ENCODE data around the gene ISG20. TPM values are rescaled to one million over a fixed set of nuclear protein-coding genes. Genes with fewer than 3 reads are reported as not detected.

ISG20 gene
- polyA plus RNA-seq, 2 of the 4 experiments (the other 2 are of a cell fraction), result 7.2 to 47.4 TPM

DNA sequence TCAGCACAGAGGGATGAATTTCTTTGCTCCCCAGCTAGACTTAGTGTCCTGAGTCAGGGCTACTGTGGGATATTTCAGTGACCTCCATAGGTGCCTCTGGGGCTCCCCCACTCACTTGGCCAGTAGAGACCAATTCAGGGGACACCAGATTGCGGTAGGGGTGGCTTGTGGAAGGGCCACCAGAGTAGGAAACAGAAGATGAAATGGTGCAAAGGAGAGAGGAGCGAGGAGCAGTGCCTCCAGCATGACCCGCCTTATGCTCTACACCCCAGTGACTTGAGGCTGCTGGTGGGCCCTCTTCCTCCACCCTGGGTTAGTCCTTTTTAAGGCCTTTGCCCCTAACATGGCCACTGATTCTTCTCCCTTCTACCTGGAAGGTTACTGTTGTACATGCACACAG is 15.2 kb upstream of the ISG20 start:
- CTCF ChIA-PET, result interaction anchor here (0.7 to 1.5 kb wide), 5 partner anchors 9 to 274 kb away, joined by 3 read pairs; no protein-coding TSS in a partner anchor
- ATAC-seq (no peak), FAIRE-seq (no peak), DNase-seq (ENCODE audit: low read depth in 1 of 2, low spot score in 1 of 2) (no peak)
- POLR2A ChIA-PET, result interaction anchor here (1.2 kb wide), 1 partner anchor 156 kb away, joined by 4 read pairs; the partner anchor contains the start of genes MRPL46 and MRPS11
- Histone ChIP-seq H3K4me2 (peak overlapping the region; percentile 87), H3K4me1 (peaks cover 66% of the 10 kb centered on the region), H3K27ac (peak overlapping the region; percentile 34 to 99; a peak in 5 of 6 replicates), H3K9me3 (no peaks in the 10 kb centered on the region), H3K4me3 (peak overlapping the region; percentile 82)
- 77% methylated on average over 3 of the region's 3 CpGs for WGBS (ENCODE audit: missing lambda C conversion rate)
- TF ChIP-seq, protein P1, sequence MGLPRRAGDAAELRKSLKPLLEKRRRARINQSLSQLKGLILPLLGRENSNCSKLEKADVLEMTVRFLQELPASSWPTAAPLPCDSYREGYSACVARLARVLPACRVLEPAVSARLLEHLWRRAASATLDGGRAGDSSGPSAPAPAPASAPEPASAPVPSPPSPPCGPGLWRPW (IDR thresholded peaks at IDR 0.05), result no peak
- TF ChIP-seq HOXB13 (CRISPR knock-in tag; IDR thresholded peaks at IDR 0.05; ENCODE audit: low read depth), result no peak
- TF ChIP-seq, protein P2, sequence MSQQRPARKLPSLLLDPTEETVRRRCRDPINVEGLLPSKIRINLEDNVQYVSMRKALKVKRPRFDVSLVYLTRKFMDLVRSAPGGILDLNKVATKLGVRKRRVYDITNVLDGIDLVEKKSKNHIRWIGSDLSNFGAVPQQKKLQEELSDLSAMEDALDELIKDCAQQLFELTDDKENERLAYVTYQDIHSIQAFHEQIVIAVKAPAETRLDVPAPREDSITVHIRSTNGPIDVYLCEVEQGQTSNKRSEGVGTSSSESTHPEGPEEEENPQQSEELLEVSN (IDR thresholded peaks at IDR 0.05; ENCODE audit: borderline replicate concordance, low read depth), result no peak
- TF ChIP-seq POLR2A (IDR thresholded peaks at IDR 0.05; ENCODE audit: low read length), result no peak
- TF ChIP-seq CHD4 (IDR thresholded peaks at IDR 0.05; ENCODE audit: borderline replicate concordance), result no peak
- no peak for TF ChIP-seq NR3C1 (IDR thresholded peaks at IDR 0.05)
- no peak for TF ChIP-seq MYC (IDR thresholded peaks at IDR 0.05; ENCODE audit: borderline replicate concordance, low read length)
- no peak for TF ChIP-seq HEYL (CRISPR knock-in tag; IDR thresholded peaks at IDR 0.05)
- no peak for TF ChIP-seq RNF2 (IDR thresholded peaks at IDR 0.05; ENCODE audit: borderline replicate concordance, low read depth)
- no peak for TF ChIP-seq EHF (CRISPR knock-in tag; IDR thresholded peaks at IDR 0.05)

DNA sequence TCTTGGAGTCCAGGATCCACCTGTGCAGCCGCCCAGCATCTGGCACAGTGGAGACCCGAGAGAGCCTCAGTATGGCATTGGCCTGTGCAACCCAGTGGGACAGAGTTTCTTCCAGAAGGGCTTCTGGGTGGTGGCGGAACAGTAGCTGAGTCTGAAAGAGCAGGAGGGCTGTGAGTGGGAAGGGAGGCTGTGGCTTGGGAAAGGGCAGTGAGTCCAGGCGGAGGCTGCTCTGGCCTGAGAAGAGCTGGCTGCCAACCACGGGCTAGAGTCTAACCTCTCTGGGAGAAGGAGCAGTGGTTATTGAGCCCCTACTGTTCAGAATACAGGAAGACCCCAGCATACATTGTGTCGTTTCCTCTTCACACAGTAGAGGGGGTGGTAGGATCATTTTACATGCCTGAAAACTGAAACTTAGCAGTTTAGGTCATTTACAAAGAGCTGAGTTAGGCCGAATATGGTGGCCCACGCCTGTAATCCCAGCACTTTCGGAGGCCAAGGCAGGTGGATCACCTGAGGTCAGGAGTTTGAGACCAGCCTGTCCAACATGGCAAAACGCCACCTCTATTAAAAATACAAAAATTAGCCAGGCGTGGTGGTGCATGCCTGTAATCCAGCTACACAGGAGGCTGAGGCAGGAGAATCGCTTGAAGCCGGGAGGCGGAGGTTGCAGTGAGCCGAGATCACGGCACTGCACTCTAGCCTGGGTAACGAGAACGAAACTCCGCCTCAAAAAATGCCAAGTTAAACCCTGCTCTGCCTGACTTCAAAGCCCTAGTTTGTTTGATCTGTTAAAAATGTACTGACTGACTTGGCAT is 14.5 kb upstream of the ISG20 start:
- TF ChIP-seq MAFK (IDR thresholded peaks at IDR 0.05; ENCODE audit: partially characterized antibody) (peak; percentile 7), CEBPB (IDR thresholded peaks at IDR 0.05) (no peak), CHD4 (IDR thresholded peaks at IDR 0.05; ENCODE audit: borderline replicate concordance) (no peak), RAD21 (conservative IDR thresholded peaks at IDR 0.05 in 1 of 2, IDR thresholded peaks at IDR 0.05 in 1 of 2) (0 out of 5 replicates have a peak, but pooled peaks of 1 of the 2 experiments have one; percentile 19)
- Histone ChIP-seq H3K27ac (peak overlapping the region; percentile 34 to 99; a peak in 4 of 6 replicates), H3K9me3 (no peaks in the 10 kb centered on the region), H3K4me2 (peak overlapping the region; percentile 87), H3K4me1 (peaks cover 74% of the 10 kb centered on the region), H3K4me3 (peak overlapping the region; percentile 82; the same call in 1 of the 3 replicates)
- WGBS (ENCODE audit: missing lambda C conversion rate), result 86% methylated on average over 19 of the region's 19 CpGs
- FAIRE-seq (no peak), DNase-seq (ENCODE audit: low read depth in 1 of 2, low spot score in 1 of 2) (no peak), ATAC-seq (no peak)
- ChIA-PET POLR2A (interaction anchor here (1.2 kb wide), 1 partner anchor 157 kb away, joined by 4 read pairs; the partner anchor contains the start of genes MRPL46 and MRPS11), CTCF (interaction anchor here (1.0 to 3.0 kb wide), 5 partner anchors 10 to 273 kb away, joined by 3 to 12 read pairs (median 3); no protein-coding TSS in a partner anchor)

DNA sequence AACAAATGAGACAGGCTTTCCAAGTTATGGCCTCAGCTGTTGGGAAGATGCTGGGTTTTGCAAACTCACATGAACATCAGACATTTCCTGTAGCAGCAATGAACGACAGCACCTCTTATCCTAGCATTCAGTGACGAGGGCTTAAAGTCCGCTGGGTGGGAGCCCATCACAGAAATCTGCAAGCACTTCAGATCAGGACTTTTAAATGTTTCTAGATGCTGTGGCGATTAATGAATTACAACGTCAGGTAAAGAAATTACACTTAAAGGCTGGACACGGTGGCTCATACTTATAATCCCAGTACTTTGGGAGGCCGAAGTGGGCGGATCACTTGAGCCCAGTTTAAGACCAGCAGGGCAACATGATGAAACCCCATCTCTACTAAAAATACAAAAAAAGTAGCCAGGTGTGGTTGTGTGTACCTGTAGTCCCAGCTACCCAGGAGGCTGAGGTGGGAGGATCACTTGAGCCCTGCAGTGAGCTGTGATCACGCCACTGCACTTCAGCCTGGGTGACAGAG is 13.8 kb upstream of the ISG20 start:
- WGBS (ENCODE audit: missing lambda C conversion rate), result 78% methylated on average over 9 of the region's 9 CpGs

More for the DNA sequence above, 13.8 kb upstream of the ISG20 start:
- Histone ChIP-seq H3K4me3 (no peak overlapping the region), H3K9me3 (no peaks in the 10 kb centered on the region), H3K27ac (no peak overlapping the region), H3K4me2 (peak overlapping the region; percentile 87), H3K4me1 (peaks cover 80% of the 10 kb centered on the region)
- ChIA-PET CTCF (interaction anchor here (1.0 to 3.0 kb wide), 3 partner anchors 9 to 210 kb away, joined by 3 to 12 read pairs (median 4); no protein-coding TSS in a partner anchor), POLR2A (interaction anchor here (1.1 to 1.2 kb wide), 2 partner anchors 10 to 158 kb away, joined by 3 to 4 read pairs; partner anchors contain the start of genes MRPL46 and MRPS11)
- ATAC-seq, result no peak
- DNase-seq (ENCODE audit: low read depth in 1 of 2, low spot score in 1 of 2), result no peak
- no peak for TF ChIP-seq ESRRA (IDR thresholded peaks at IDR 0.05; ENCODE audit: borderline replicate concordance, low read length)
- no peak for TF ChIP-seq TP53 (CRISPR knock-in tag; IDR thresholded peaks at IDR 0.05)
- TF ChIP-seq, protein P1 (IDR thresholded peaks at IDR 0.05), result no peak
- TF ChIP-seq RARB (CRISPR knock-in tag; IDR thresholded peaks at IDR 0.05), result no peak
- no peak for TF ChIP-seq NFE2L2 (conservative IDR thresholded peaks at IDR 0.05; ENCODE audit: low read length)
- no peak for TF ChIP-seq CBX2 (IDR thresholded peaks at IDR 0.05; ENCODE audit: borderline replicate concordance, low read depth)
- TF ChIP-seq, protein P2 (IDR thresholded peaks at IDR 0.05; ENCODE audit: borderline replicate concordance, low read depth), result no peak
- TF ChIP-seq KDM5A (IDR thresholded peaks at IDR 0.05), result no peak
- TF ChIP-seq EHF (CRISPR knock-in tag; IDR thresholded peaks at IDR 0.05), result no peak
- TF ChIP-seq ZFP36 (IDR thresholded peaks at IDR 0.05; ENCODE audit: borderline replicate concordance, partially characterized antibody), result no peak
- TF ChIP-seq CEBPB (IDR thresholded peaks at IDR 0.05), result no peak
- TF ChIP-seq HDAC2 (IDR thresholded peaks at IDR 0.05), result no peak
- no peak for TF ChIP-seq POLR2AphosphoS2 (conservative IDR thresholded peaks at IDR 0.05; ENCODE audit: low read length)
- no peak for TF ChIP-seq POLR2A (IDR thresholded peaks at IDR 0.05; ENCODE audit: low read length)
- TF ChIP-seq HEYL (CRISPR knock-in tag; IDR thresholded peaks at IDR 0.05), result no peak
- TF ChIP-seq GATA3 (IDR thresholded peaks at IDR 0.05; ENCODE audit: borderline replicate concordance), result no peak
- TF ChIP-seq HOXB5 (CRISPR knock-in tag; IDR thresholded peaks at IDR 0.05), result no peak
- FAIRE-seq, result no peak

Data from A549 (cell line).